AG09309 (cell line): ENCODE measurements around the gene EVL.
"Not testable (repeated sequence)": the region's sequence is repeated elsewhere in the genome, so short reads cannot be mapped to it uniquely, and the experiment has no call there.

Source experiments
- DNase-seq: peaks from one replicate; pipeline ENCODE4 v3.0.0-alpha.2; 2010; ENCODE audit warnings: low read depth
- H3K4me3 ChIP-seq: 2 replicates; pipeline ENCODE4 v1.5.1; 2011; ENCODE audit warnings: mild to moderate bottlenecking, low read depth, low read length, moderate library complexity; ENCODE audit not compliant: control insufficient read depth
- CTCF ChIP-seq: IDR thresholded peaks from 2 replicates; pipeline ENCODE4 v1.5.1; 2011; ENCODE audit warnings: mild to moderate bottlenecking, low read depth, low read length, inconsistent platforms; ENCODE audit not compliant: insufficient read depth, control insufficient read depth; ENCODE audit errors: missing control alignments

Gene EVL

GRCh38 chr14:100176811-100177327, 111.6 kb downstream of the EVL start:
- H3K4me3 ChIP-seq: no peak overlapping the region
- no peak for DNase-seq
- no peak for TF ChIP-seq CTCF

DNA sequence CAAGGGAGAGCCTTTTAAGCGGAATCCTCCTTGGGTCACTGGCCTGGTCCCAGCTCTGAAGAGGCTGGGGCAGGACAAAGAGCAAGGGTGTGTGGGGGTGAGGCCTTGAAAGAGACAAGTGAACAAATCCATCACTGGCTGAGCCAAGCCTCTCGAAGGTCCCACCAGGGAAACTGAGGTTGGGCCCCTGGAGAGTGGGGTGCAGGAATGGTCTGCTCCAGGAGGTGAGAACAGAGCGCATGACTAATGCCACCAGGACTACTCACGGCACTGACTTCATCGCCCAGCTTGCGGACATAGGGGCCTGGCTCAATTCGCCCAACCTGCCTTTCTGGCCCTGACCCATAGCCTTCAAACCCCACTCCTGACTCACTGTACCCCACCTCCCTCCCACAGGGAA, 113.5 kb downstream of the EVL start:
- no peak overlapping the region for H3K4me3 ChIP-seq
- no peak for DNase-seq
- TF ChIP-seq CTCF: no peak

- not testable (repeated sequence) for DNase-seq, H3K4me3 ChIP-seq
These were observed 115.4 kb downstream of the EVL start for GRCh38 chr14:100180671-100181070.

GRCh38 chr14:100181876-100182551, 116.8 kb downstream of the EVL start:
- H3K4me3 ChIP-seq, DNase-seq: not testable (repeated sequence)

GRCh38 chr14:100187247-100187833, 122.1 kb downstream of the EVL start:
- H3K4me3 ChIP-seq: no peak overlapping the region
- no peak for TF ChIP-seq CTCF
- DNase-seq: no peak

GRCh38 chr14:100188392-100189030, 123.3 kb downstream of the EVL start:
- no peak overlapping the region for H3K4me3 ChIP-seq
- no peak for TF ChIP-seq CTCF
- no peak for DNase-seq

GRCh38 chr14:100190126-100190525, 124.9 kb downstream of the EVL start:
- DNase-seq: no peak
- H3K4me3 ChIP-seq: no peak overlapping the region
- no peak for TF ChIP-seq CTCF
